Kidney (tissue), 14 donors: Measurements from ENCODE around the gene MAGED1. TPM values are rescaled to one million over a fixed set of nuclear protein-coding genes. Genes with fewer than 3 reads are reported as not detected.

Experiments
- DNase-seq, 5 donors: peaks; one replicate each; pipeline ENCODE4 v3.0.0-alpha.2; 2013 to 2020
- FAIRE-seq: peaks from 2 replicates; lab custom pipeline; 2012; peaks lifted over from hg19 to GRCh38; lab: Jason Lieb, UNC
- H3K27ac ChIP-seq, 2 donors: one replicate each; pipeline ENCODE4 v1.7.0; 2013; ENCODE audit warnings: low read depth in 2 of 2, low read length in 2 of 2, inconsistent platforms in 1 of 2
- H3K27me3 ChIP-seq: one replicate; pipeline ENCODE4 v1.7.1; 2013; ENCODE audit warnings: low read length, inconsistent platforms; ENCODE audit not compliant: control insufficient read depth, insufficient read depth
- H3K36me3 ChIP-seq, 3 donors: one replicate each; pipeline versions ENCODE4 v1.7.0 to v1.7.1; 2013; ENCODE audit warnings: low read length in 3 of 3, control low read depth in 1 of 3, inconsistent platforms in 1 of 3; ENCODE audit not compliant: insufficient read depth in 3 of 3, control insufficient read depth in 2 of 3
- H3K4me1 ChIP-seq, 3 donors: one replicate each; pipeline versions ENCODE4 v1.7.0 to v1.7.1; 2013; ENCODE audit warnings: low read length in 3 of 3, inconsistent platforms in 1 of 3, low read depth in 1 of 3; ENCODE audit not compliant: control insufficient read depth in 2 of 3, insufficient read depth in 2 of 3
- H3K4me3 ChIP-seq, 3 donors: one replicate each; pipeline versions ENCODE4 v1.7.0 to v1.8.1; 2013; ENCODE audit warnings: low read length in 3 of 3, control low read depth in 1 of 3, inconsistent platforms in 1 of 3
- H3K9ac ChIP-seq, 3 donors: one replicate each; pipeline versions ENCODE4 v1.7.0 to v1.7.1; 2013; ENCODE audit warnings: low read length in 3 of 3, control low read depth in 1 of 3, inconsistent platforms in 1 of 3
- H3K9me3 ChIP-seq, 3 donors: one replicate each; pipeline versions ENCODE4 v1.7.0 to v1.7.1; 2013; ENCODE audit warnings: low read length in 3 of 3, control low read depth in 1 of 3, inconsistent platforms in 1 of 3; ENCODE audit not compliant: control insufficient read depth in 2 of 3, insufficient read depth in 1 of 3
- intact Hi-C: fragments of 100-400 bp; cut with DNase I; formaldehyde crosslinking; loops from one replicate; pipeline ENCODE4 v1.11.1; 2022
- polyA plus RNA-seq: library from polyadenylated mRNA; stranded (reverse); fragments of 350-450 nt; fragmentation: Illumina TruSeq; extraction: RNeasy Lipid Tissue Mini Kit (QIAGEN cat#74804); gene quantifications from one replicate; pipeline ENCODE4 v1.2.3, GENCODE V29; 2014; ENCODE audit warnings: low read depth, low replicate concordance; ENCODE audit not compliant: insufficient read depth
- total RNA-seq: library from RNA; stranded (reverse); fragmentation: NEBNext Ultra II Directional; extraction: Animal tissue kit (Norgen Biotek cat#: 25700); gene quantifications from one replicate; pipeline ENCODE4 v1.2.1, GENCODE V29; 2021
- TF ChIP-seq, protein P1 (sequence below): IDR thresholded peaks from 3 replicates; pipeline ENCODE4 v1.5.1; 2012; ENCODE audit warnings: mild to moderate bottlenecking, moderate library complexity, borderline replicate concordance; ENCODE audit not compliant: insufficient read depth; ENCODE audit errors: extremely low read depth
- donor health status: control.
- donor health status: control.
- donor health status: control.
- donor health status: control.
- donor health status: control.
- donor health status: DM: yes; HTN: yes; CAD: no.
- donor health status: Normal renal cell carcinoma (clear cell type).

Gene MAGED1
- total and polyA plus RNA-seq, 2 donors from 2014 or later: 104 TPM

GRCh38 chrX:51894697-51895336 lies 1.4 kb downstream of the MAGED1 start:
- intact Hi-C loops: no loop called here
- TF ChIP-seq, protein P1, sequence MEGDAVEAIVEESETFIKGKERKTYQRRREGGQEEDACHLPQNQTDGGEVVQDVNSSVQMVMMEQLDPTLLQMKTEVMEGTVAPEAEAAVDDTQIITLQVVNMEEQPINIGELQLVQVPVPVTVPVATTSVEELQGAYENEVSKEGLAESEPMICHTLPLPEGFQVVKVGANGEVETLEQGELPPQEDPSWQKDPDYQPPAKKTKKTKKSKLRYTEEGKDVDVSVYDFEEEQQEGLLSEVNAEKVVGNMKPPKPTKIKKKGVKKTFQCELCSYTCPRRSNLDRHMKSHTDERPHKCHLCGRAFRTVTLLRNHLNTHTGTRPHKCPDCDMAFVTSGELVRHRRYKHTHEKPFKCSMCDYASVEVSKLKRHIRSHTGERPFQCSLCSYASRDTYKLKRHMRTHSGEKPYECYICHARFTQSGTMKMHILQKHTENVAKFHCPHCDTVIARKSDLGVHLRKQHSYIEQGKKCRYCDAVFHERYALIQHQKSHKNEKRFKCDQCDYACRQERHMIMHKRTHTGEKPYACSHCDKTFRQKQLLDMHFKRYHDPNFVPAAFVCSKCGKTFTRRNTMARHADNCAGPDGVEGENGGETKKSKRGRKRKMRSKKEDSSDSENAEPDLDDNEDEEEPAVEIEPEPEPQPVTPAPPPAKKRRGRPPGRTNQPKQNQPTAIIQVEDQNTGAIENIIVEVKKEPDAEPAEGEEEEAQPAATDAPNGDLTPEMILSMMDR: no peak
- H3K9me3 ChIP-seq: no peaks in the 10 kb centered on the region
- peak in 4 of 5 donors; percentile 38 to 69 (median 54) for DNase-seq
- H3K9ac ChIP-seq: peak overlapping the region; percentile 32 to 92 (median 77)
- H3K36me3 ChIP-seq: peaks cover 0 to 3% (median 2%) of the 10 kb centered on the region in 3 donors
- no peaks in the 10 kb centered on the region for H3K27me3 ChIP-seq
- H3K4me1 ChIP-seq: peaks cover 0 to 4% (median 3%) of the 10 kb centered on the region in 3 donors
- H3K4me3 ChIP-seq: peak overlapping the region; percentile 79 to 88 (median 80)
- no peak overlapping the region for H3K27ac ChIP-seq
- no peak for FAIRE-seq

DNA sequence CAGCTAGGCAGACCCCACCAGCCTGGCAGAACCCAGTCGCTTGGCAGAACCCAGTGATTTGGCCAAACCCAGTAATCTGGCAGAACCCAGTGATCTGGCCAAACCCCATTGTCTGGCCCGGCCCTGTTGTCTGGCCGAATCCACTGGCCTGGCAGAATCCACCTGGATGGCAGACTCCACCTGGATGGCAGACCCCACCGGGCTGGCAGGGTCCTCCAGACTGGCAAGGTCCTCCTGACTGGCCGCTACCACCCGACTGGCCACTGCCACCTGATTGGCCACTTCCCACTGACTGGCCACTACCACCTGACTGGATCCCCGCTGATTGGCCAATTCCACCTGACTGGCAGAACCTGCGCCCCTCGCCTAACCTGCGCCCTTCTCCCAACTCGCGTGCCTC lies 3.2 kb downstream of the MAGED1 start:
- no peak overlapping the region for H3K27ac ChIP-seq
- TF ChIP-seq, protein P1: no peak
- no peak overlapping the region for H3K9ac ChIP-seq
- FAIRE-seq: no peak
- H3K27me3 ChIP-seq: no peaks in the 10 kb centered on the region
- intact Hi-C loops: no loop called here
- H3K4me1 ChIP-seq: peaks cover 0 to 4% (median 3%) of the 10 kb centered on the region in 3 donors
- peaks cover 0 to 6% (median 3%) of the 10 kb centered on the region in 3 donors for H3K36me3 ChIP-seq
- no peak for DNase-seq
- H3K9me3 ChIP-seq: no peaks in the 10 kb centered on the region
- no peak overlapping the region for H3K4me3 ChIP-seq

GRCh38 chrX:51899741-51900140 lies 6.3 kb downstream of the MAGED1 start:
- Histone ChIP-seq H3K27ac (no peak overlapping the region), H3K4me1 (peaks cover 0 to 3% (median 2%) of the 10 kb centered on the region in 3 donors), H3K9me3 (no peaks in the 10 kb centered on the region), H3K27me3 (no peaks in the 10 kb centered on the region), H3K9ac (no peak overlapping the region), H3K36me3 (peaks cover 0 to 8% (median 3%) of the 10 kb centered on the region in 3 donors), H3K4me3 (no peak overlapping the region)
- TF ChIP-seq, protein P1: no peak
- FAIRE-seq (no peak), DNase-seq (no peak)
- intact Hi-C loops: no loop called here
